HepG2 (cell line): ENCODE data around the gene EXOSC9. TPM values are rescaled to one million over a fixed set of nuclear protein-coding genes. Genes with fewer than 3 reads are reported as not detected.
A peak's percentile ranks its signal among the peaks of the same experiment; 100 is the strongest.

ENCODE experiments used
- AKAP8 ChIP-seq: sonication (generic); formaldehyde crosslinking; IDR thresholded peaks from 2 replicates; pipeline ENCODE4 v1.5.1; 2020; ENCODE audit warnings: mild to moderate bottlenecking, missing genetic modification reagents
- BATF2 ChIP-seq: sonication (generic); formaldehyde crosslinking; IDR thresholded peaks from 2 replicates; pipeline ENCODE4 v1.8.0; 2022; ENCODE audit warnings: mild to moderate bottlenecking, missing genetic modification reagents, moderate library complexity
- BCL3 ChIP-seq: sonication (generic); formaldehyde crosslinking; IDR thresholded peaks from 2 replicates; pipeline ENCODE4 v1.5.1; 2020; ENCODE audit warnings: mild to moderate bottlenecking, missing genetic modification reagents, moderate library complexity
- CEBPG ChIP-seq: IDR thresholded peaks from 2 replicates; pipeline ENCODE4 v1.6.1; 2016
- HOXA3 ChIP-seq: sonication (generic); formaldehyde crosslinking; IDR thresholded peaks from 2 replicates; pipeline ENCODE4 v1.5.0; 2020; ENCODE audit warnings: missing genetic modification reagents
- KLF13 ChIP-seq: sonication (generic); formaldehyde crosslinking; IDR thresholded peaks from 2 replicates; pipeline ENCODE4 v1.4.0; 2020; ENCODE audit warnings: mild to moderate bottlenecking, missing genetic modification reagents
- LBX2 ChIP-seq: sonication (generic); formaldehyde crosslinking; IDR thresholded peaks from 2 replicates; pipeline ENCODE4 v1.5.0; 2020; ENCODE audit warnings: missing genetic modification reagents, mild to moderate bottlenecking, borderline replicate concordance
- PAF1 ChIP-seq: IDR thresholded peaks from 2 replicates; pipeline ENCODE4 v1.6.1; 2016; ENCODE audit warnings: missing genetic modification reagents, missing compliant biosample characterization
- PAXIP1 ChIP-seq: sonication (generic); formaldehyde crosslinking; conservative IDR thresholded peaks from 2 replicates; pipeline ENCODE4 v1.4.0; 2020; ENCODE audit warnings: mild to moderate bottlenecking, missing genetic modification reagents, moderate library complexity
- PLRG1 ChIP-seq: fragments of 450-650 bp; conservative IDR thresholded peaks from 2 replicates; pipeline ENCODE4 v1.6.1; 2016
- SOX6 ChIP-seq, 2 experiments: fragments of 450-650 bp in 1 of 2; sonication (generic) in 1 of 2; formaldehyde crosslinking in 1 of 2; IDR thresholded peaks; 2 replicates each; pipeline versions ENCODE4 v1.4.0 to v1.6.1; 2017 to 2020; ENCODE audit warnings: antibody characterized with exemption in 1 of 2, mild to moderate bottlenecking in 1 of 2, missing genetic modification reagents in 1 of 2
- SSRP1 ChIP-seq: IDR thresholded peaks from 2 replicates; pipeline ENCODE4 v1.6.1; 2016; ENCODE audit warnings: control low read depth
- TCF7 ChIP-seq: sonication (generic); IDR thresholded peaks from 2 replicates; pipeline ENCODE4 v1.6.1; 2016; ENCODE audit warnings: antibody characterized with exemption, low read depth
- TP53 ChIP-seq: sonication (generic); formaldehyde crosslinking; conservative IDR thresholded peaks from 2 replicates; pipeline ENCODE4 v1.4.0; 2020; ENCODE audit warnings: missing genetic modification reagents
- UBTF ChIP-seq: sonication (generic); formaldehyde crosslinking; IDR thresholded peaks from 2 replicates; pipeline ENCODE4 v1.4.0; 2020; ENCODE audit warnings: mild to moderate bottlenecking, missing genetic modification reagents
- ZNF446 ChIP-seq: sonication (generic); formaldehyde crosslinking; IDR thresholded peaks from 2 replicates; pipeline ENCODE4 v1.5.0; 2020; ENCODE audit warnings: mild to moderate bottlenecking, missing genetic modification reagents
- ZNF550 ChIP-seq: sonication (generic); formaldehyde crosslinking; IDR thresholded peaks from 2 replicates; pipeline ENCODE4 v1.4.0; 2020; ENCODE audit warnings: mild to moderate bottlenecking, missing genetic modification reagents, borderline replicate concordance
- ZNF569 ChIP-seq: sonication (generic); formaldehyde crosslinking; IDR thresholded peaks from 2 replicates; pipeline ENCODE4 v1.5.0; 2020; ENCODE audit warnings: mild to moderate bottlenecking, missing genetic modification reagents, moderate library complexity, borderline replicate concordance
- ZNF772 ChIP-seq: sonication (generic); formaldehyde crosslinking; IDR thresholded peaks from 2 replicates; pipeline ENCODE4 v1.5.0; 2020; ENCODE audit warnings: mild to moderate bottlenecking, missing genetic modification reagents
- ZNF776 ChIP-seq: sonication (generic); formaldehyde crosslinking; IDR thresholded peaks from 2 replicates; pipeline ENCODE4 v1.4.0; 2020; ENCODE audit warnings: mild to moderate bottlenecking, missing genetic modification reagents
- ZSCAN20 ChIP-seq: sonication (generic); formaldehyde crosslinking; IDR thresholded peaks from 2 replicates; pipeline ENCODE4 v1.4.0; 2020; ENCODE audit warnings: missing genetic modification reagents, mild to moderate bottlenecking, borderline replicate concordance
- polyA plus RNA-seq, 8 experiments: library from polyadenylated mRNA; depleted of rRNA in 3 of 8; stranded (reverse) in 7 of 8; unstranded in 1 of 8; fragments of >200 nt; fragmentation: Illumina TruSeq in 4 of 8; extraction: Trizol in 4 of 8; gene quantifications; 2 replicates each; pipeline versions ENCODE4 v1.2.1 to v1.2.3, GENCODE V29; 2011 to 2016; ENCODE audit warnings: low read depth in 4 of 8, missing spikeins in 1 of 8, mixed read lengths in 1 of 8; ENCODE audit not compliant: insufficient read depth in 1 of 8
- total RNA-seq, 5 experiments: library from RNA; depleted of rRNA; stranded (reverse); fragments of >200 nt; fragmentation: Illumina TruSeq; extraction: Trizol; gene quantifications; 2 replicates each; pipeline ENCODE4 v1.2.3, GENCODE V29; 2016; ENCODE audit warnings: low read depth in 1 of 5

EXOSC9 gene
- total and polyA plus RNA-seq, 2 of the 13 experiments (the other 11 are each of a cell fraction or from before 2014, with no cell fraction given): 26.0 to 48.0 TPM

GRCh38 chr4:121823505-121824170, 22.5 kb downstream of the EXOSC9 start, which contains the start of gene CCNA2 (continued):
- TF ChIP-seq ZNF550 (CRISPR knock-in tag): no peak
- peak; percentile 62; the same call in 1 of the 2 replicates for TF ChIP-seq CEBPG
- peak; percentile 93 for TF ChIP-seq HOXA3 (CRISPR knock-in tag)
- TF ChIP-seq SSRP1 (CRISPR knock-in tag): no peak
- TF ChIP-seq KLF13 (CRISPR knock-in tag): no peak
- peak; percentile 89 for TF ChIP-seq UBTF (CRISPR knock-in tag)
- TF ChIP-seq ZNF569 (CRISPR knock-in tag): no peak
- TF ChIP-seq ZSCAN20 (CRISPR knock-in tag): no peak
- no peak for TF ChIP-seq AKAP8 (CRISPR knock-in tag)
- no peak for TF ChIP-seq ZNF776 (CRISPR knock-in tag)
- TF ChIP-seq PLRG1: no peak
- 0 out of 2 replicates have a peak, but pooled peaks have one; percentile 26 for TF ChIP-seq TP53 (CRISPR knock-in tag)
- TF ChIP-seq ZNF446: no peak
- peak; percentile 39 for TF ChIP-seq PAXIP1
- TF ChIP-seq SOX6 (IDR thresholded peaks at IDR 0.05): no peak
- TF ChIP-seq SOX6 (CRISPR knock-in tag; IDR thresholded peaks at IDR 0.05): no peak
- 0 out of 2 replicates have a peak, but pooled peaks have one; percentile 44 for TF ChIP-seq PAF1
- peak; percentile 92; the same call in 1 of the 2 replicates for TF ChIP-seq BATF2 (CRISPR knock-in tag)
- peak; percentile 7; the same call in 1 of the 2 replicates for TF ChIP-seq TCF7
- peak; percentile 35; the same call in 1 of the 2 replicates for TF ChIP-seq ZNF772 (CRISPR knock-in tag)
- TF ChIP-seq LBX2: 0 out of 2 replicates have a peak, but pooled peaks have one; percentile 43
- peak; percentile 66; the same call in 1 of the 2 replicates for TF ChIP-seq BCL3 (CRISPR knock-in tag)
